IMR-90 (cell line): ENCODE data around the gene PHIP. TPM values are rescaled to one million over a fixed set of nuclear protein-coding genes. Genes with fewer than 3 reads are reported as not detected.

Source experiments
- ATAC-seq: fragments of 200-7000 bp; cut with Tn5 transposase; 2 replicates; pipeline ENCODE4 v1.9.1; 2020; ENCODE audit warnings: low read depth, mild to moderate bottlenecking, moderate library complexity
- BruUV-seq: library from RNA; stranded (reverse); fragments of 400-500 nt; replicated peaks from 2 replicates; lab custom pipeline; 2021; lab: Mats Ljungman, UMichigan
- CTCF ChIA-PET: fragments of 300-600 bp; formaldehyde crosslinking; extraction: SDS; loops from one replicate; lab custom pipeline; 2021; ENCODE audit warnings: antibody characterized with exemption; lab: Yijun Ruan, JAX
- POLR2A ChIA-PET: fragments of 300-600 bp; sonication (Branson Sonifier 250); formaldehyde crosslinking; loops from one replicate; lab custom pipeline; 2022; ENCODE audit warnings: antibody characterized with exemption; ENCODE audit not compliant: unreplicated experiment; lab: Charles Lee
- DNase-seq: peaks from one replicate; pipeline ENCODE4 v3.0.0; 2013
- H2AFZ ChIP-seq: replicated peaks from 2 replicates; pipeline ENCODE3; 2013; ENCODE audit warnings: low read length, mild to moderate bottlenecking; ENCODE audit not compliant: poor library complexity
- H2AK5ac ChIP-seq: 2 replicates; pipeline ENCODE4 v1.6.1; 2013; ENCODE audit warnings: low read depth, low read length, inconsistent platforms
- H2AK9ac ChIP-seq: replicated peaks from 2 replicates; pipeline ENCODE3; 2013; ENCODE audit warnings: mild to moderate bottlenecking, low read depth, low read length, moderate library complexity; ENCODE audit not compliant: poor library complexity
- H2BK120ac ChIP-seq: 2 replicates; pipeline ENCODE4 v1.6.1; 2013; ENCODE audit warnings: low read depth, low read length, inconsistent platforms
- H2BK15ac ChIP-seq: 3 replicates; pipeline ENCODE4 v1.6.1; 2013; ENCODE audit warnings: low read depth, low read length, inconsistent platforms
- H2BK20ac ChIP-seq: 2 replicates; pipeline ENCODE4 v1.6.1; 2013; ENCODE audit warnings: low read depth, mild to moderate bottlenecking, inconsistent platforms, low read length, moderate library complexity
- H2BK5ac ChIP-seq: 2 replicates; pipeline ENCODE4 v1.6.1; 2013; ENCODE audit warnings: mild to moderate bottlenecking, low read depth, low read length, inconsistent platforms; ENCODE audit not compliant: poor library complexity, severe bottlenecking
- H3K14ac ChIP-seq: replicated peaks from 2 replicates; pipeline ENCODE4 v1.6.1; 2013; ENCODE audit warnings: low read depth, low read length, inconsistent platforms
- H3K18ac ChIP-seq: 2 replicates; pipeline ENCODE4 v1.6.1; 2013; ENCODE audit warnings: low read depth, low read length, control low read depth
- H3K23ac ChIP-seq: 2 replicates; pipeline ENCODE4 v1.6.1; 2013; ENCODE audit warnings: low read depth, low read length, inconsistent platforms
- H3K27ac ChIP-seq: 2 replicates; pipeline ENCODE4 v1.5.1; 2013; ENCODE audit warnings: mild to moderate bottlenecking, control low read depth, low read length; ENCODE audit not compliant: insufficient read depth
- H3K27me3 ChIP-seq: 2 replicates; pipeline ENCODE4 v1.6.1; 2013; ENCODE audit warnings: low read length; ENCODE audit not compliant: control insufficient read depth, insufficient read depth
- H3K36me3 ChIP-seq: 2 replicates; pipeline ENCODE4 v1.6.1; 2013; ENCODE audit warnings: low read length, mixed read lengths; ENCODE audit not compliant: control insufficient read depth, insufficient read depth
- H3K4ac ChIP-seq: 2 replicates; pipeline ENCODE4 v1.6.1; 2013; ENCODE audit warnings: low read depth, low read length, inconsistent platforms
- H3K4me1 ChIP-seq: 2 replicates; pipeline ENCODE4 v1.6.1; 2013; ENCODE audit warnings: low read length, mixed read lengths; ENCODE audit not compliant: control insufficient read depth, insufficient read depth
- H3K4me2 ChIP-seq: 2 replicates; pipeline ENCODE4 v1.6.1; 2013; ENCODE audit warnings: low read depth, mild to moderate bottlenecking, control low read depth, low read length, moderate library complexity
- H3K4me3 ChIP-seq: 2 replicates; pipeline ENCODE4 v1.5.1; 2013; ENCODE audit warnings: low read depth, mild to moderate bottlenecking, control low read depth, low read length, moderate library complexity; ENCODE audit not compliant: insufficient read depth
- H3K56ac ChIP-seq: 2 replicates; pipeline ENCODE4 v1.6.1; 2013; ENCODE audit warnings: low read length, inconsistent platforms; ENCODE audit not compliant: insufficient read depth; ENCODE audit errors: extremely low read depth
- H3K79me1 ChIP-seq, 2 experiments: 2 replicates each; pipeline ENCODE4 v1.6.1; 2013; ENCODE audit warnings: low read length in 2 of 2, inconsistent platforms in 1 of 2, low read depth in 1 of 2
- H3K9ac ChIP-seq: 2 replicates; pipeline ENCODE4 v1.6.1; 2013; ENCODE audit warnings: low read depth, low read length, control low read depth
- H3K9me1 ChIP-seq: 2 replicates; pipeline ENCODE4 v1.6.1; 2013; ENCODE audit warnings: low read length, inconsistent platforms; ENCODE audit not compliant: insufficient read depth
- H3K9me3 ChIP-seq: 2 replicates; pipeline ENCODE4 v1.6.1; 2013; ENCODE audit warnings: low read length; ENCODE audit not compliant: control insufficient read depth, insufficient read depth
- H4K20me1 ChIP-seq: 2 replicates; pipeline ENCODE4 v1.6.1; 2013; ENCODE audit warnings: low read length, inconsistent platforms; ENCODE audit not compliant: insufficient read depth
- H4K5ac ChIP-seq: 2 replicates; pipeline ENCODE4 v1.6.1; 2013; ENCODE audit warnings: mild to moderate bottlenecking, low read depth, low read length, control low read depth
- H4K8ac ChIP-seq, 2 experiments: 2 replicates each; pipeline ENCODE4 v1.6.1; 2013; ENCODE audit warnings: low read depth in 2 of 2, low read length in 2 of 2, control low read depth in 1 of 2, inconsistent platforms in 1 of 2
- H4K91ac ChIP-seq: 2 replicates; pipeline ENCODE4 v1.6.1; 2013; ENCODE audit warnings: low read depth, low read length, inconsistent platforms; ENCODE audit not compliant: insufficient read depth
- BHLHE40 ChIP-seq: fragments of 150-350 bp; IDR thresholded peaks from 2 replicates; pipeline ENCODE4 v1.6.1; 2016; ENCODE audit warnings: mild to moderate bottlenecking, low read depth, low read length
- CEBPB ChIP-seq: IDR thresholded peaks from 2 replicates; pipeline ENCODE4 v1.6.1; 2012; ENCODE audit warnings: low read depth, low read length, improper control_type of control experiment
- MAFK ChIP-seq: IDR thresholded peaks from 2 replicates; pipeline ENCODE4 v1.6.1; 2012; ENCODE audit warnings: low read depth, low read length, improper control_type of control experiment
- MAZ ChIP-seq: IDR thresholded peaks from 2 replicates; pipeline ENCODE4 v1.6.1; 2012; ENCODE audit warnings: low read depth, mild to moderate bottlenecking, low read length, improper control_type of control experiment, moderate library complexity, borderline replicate concordance
- MXI1 ChIP-seq: IDR thresholded peaks from 2 replicates; pipeline ENCODE4 v1.6.1; 2012; ENCODE audit warnings: low read depth, mild to moderate bottlenecking, low read length, moderate library complexity, borderline replicate concordance
- NFE2L2 ChIP-seq: fragments of 150-350 bp; IDR thresholded peaks from 2 replicates; pipeline ENCODE4 v1.6.1; 2016; ENCODE audit warnings: low read depth, mild to moderate bottlenecking, low read length
- POLR2A ChIP-seq: IDR thresholded peaks from 2 replicates; pipeline ENCODE4 v1.6.1; 2012; ENCODE audit warnings: mild to moderate bottlenecking, low read depth, low read length
- RFX5 ChIP-seq: IDR thresholded peaks from 2 replicates; pipeline ENCODE4 v1.8.0; 2012; ENCODE audit warnings: low read depth, mild to moderate bottlenecking, low read length, moderate library complexity
- SMC3 ChIP-seq: fragments of 150-350 bp; IDR thresholded peaks from 2 replicates; pipeline ENCODE4 v1.6.1; 2016; ENCODE audit warnings: low read depth, mild to moderate bottlenecking, antibody characterized with exemption, low read length, moderate library complexity
- WGBS, 2 experiments: methylation state at CpG; one replicate each; pipeline versions ENCODE4 v1.1.5 to v1.1.7; 2013; ENCODE audit warnings: missing lambda C conversion rate in 2 of 2; ENCODE audit not compliant: insufficient read length in 1 of 2; ENCODE audit errors: extremely low coverage in 2 of 2; 5-methylcytosine and 5-hydroxymethylcytosine counted together
- dilution Hi-C: fragments of 300-500 bp; cut with HindIII; formaldehyde crosslinking; loops from one replicate; pipeline ENCODE4 v1.14.3; 2018; ENCODE audit warnings: low sequenced_read_pairs; ENCODE audit not compliant: unreplicated experiment
- in situ Hi-C: fragments of 300-500 bp; cut with MboI; formaldehyde crosslinking; loops from 3 replicates; pipeline ENCODE4 v1.14.3; 2019; ENCODE audit warnings: low sequenced_read_pairs, inconsistent platforms, mixed read lengths
- intact Hi-C: fragments of 100-400 bp; cut with micrococcal nuclease; formaldehyde crosslinking; loops from 2 replicates; pipeline ENCODE4 v1.10.0; 2022
- polyA plus RNA-seq, 3 experiments: library from polyadenylated mRNA; depleted of rRNA; stranded (reverse); fragments of >200 nt; gene quantifications; 2 replicates each; pipeline ENCODE4 v1.2.3, GENCODE V29; 2012; ENCODE audit warnings: low replicate concordance in 1 of 3
- total RNA-seq: library from RNA; depleted of rRNA; stranded (reverse); fragments of >200 nt; gene quantifications from 2 replicates; pipeline ENCODE4 v1.2.3, GENCODE V29; 2012
- TF ChIP-seq, protein P1 (sequence below): fragments of 150-350 bp; IDR thresholded peaks from 2 replicates; pipeline ENCODE4 v1.6.1; 2017; ENCODE audit warnings: mild to moderate bottlenecking, antibody characterized with exemption, low read length, low read depth

PHIP gene
- total and polyA plus RNA-seq, 2 of the 4 experiments (the other 2 are of a cell fraction), result 3.4 to 20.4 TPM

DNA sequence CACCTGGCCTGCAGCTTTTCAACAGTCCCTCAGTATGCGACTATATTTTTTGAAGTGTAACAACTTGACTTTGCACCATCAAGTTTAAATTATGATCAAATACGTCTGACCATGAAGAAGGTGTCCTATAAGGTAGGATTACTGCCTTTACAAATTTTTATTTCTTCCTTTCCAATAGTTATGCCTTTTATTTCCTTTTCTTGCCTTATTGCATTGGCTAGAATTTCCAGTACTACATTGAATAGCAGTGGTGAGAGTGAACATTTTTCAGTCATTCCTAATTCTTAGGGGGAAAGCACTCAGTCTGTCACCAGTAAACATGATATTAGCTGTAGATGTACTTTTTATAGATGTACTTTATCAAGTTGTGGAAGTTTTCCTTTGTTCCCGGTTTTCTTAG lies 129.3 kb downstream of the PHIP start:
- Histone ChIP-seq H3K4me1 (no peaks in the 10 kb centered on the region), H3K9me3 (peaks cover 9% of the 10 kb centered on the region), H3K14ac (no peak overlapping the region), H3K27ac (no peak overlapping the region), H3K9ac (no peak overlapping the region), H3K56ac (no peak overlapping the region), H4K91ac (no peak overlapping the region), H3K23ac (no peak overlapping the region), H3K4me3 (no peak overlapping the region), H3K4ac (no peak overlapping the region), H3K4me2 (no peak overlapping the region), H2BK20ac (no peak overlapping the region), H2AK9ac (no peak overlapping the region), H2BK15ac (no peak overlapping the region), H2BK120ac (no peak overlapping the region), H3K79me1 (no peaks in the 10 kb centered on the region; a peak in 1 of 4 replicates), H4K5ac (no peak overlapping the region), H3K9me1 (no peaks in the 10 kb centered on the region), H3K18ac (no peak overlapping the region), H2AFZ (no peak overlapping the region), H3K36me3 (peaks cover 15% of the 10 kb centered on the region), H4K20me1 (no peaks in the 10 kb centered on the region), H2AK5ac (no peak overlapping the region), H4K8ac (no peak overlapping the region), H2BK5ac (no peak overlapping the region), H3K27me3 (no peaks in the 10 kb centered on the region)
- no TSS peak for BruUV-seq
- intact Hi-C loops, result loop anchor here (5.0 kb wide), 1 partner anchor 129 kb away; the partner anchor contains the start of gene PHIP
- ChIA-PET CTCF (no interaction called here), POLR2A (no interaction called here)
- no peak for DNase-seq
- no peak for ATAC-seq
- dilution Hi-C loops, result no loop called here
- in situ Hi-C loops, result no loop called here
- WGBS, 2 experiments, result no CpG with 5 or more reads among the region's 3 CpGs
- TF ChIP-seq MXI1, result no peak
- TF ChIP-seq SMC3, result no peak
- no peak for TF ChIP-seq RFX5
- TF ChIP-seq MAZ, result no peak
- TF ChIP-seq CEBPB, result no peak
- TF ChIP-seq BHLHE40, result no peak
- TF ChIP-seq, protein P1, sequence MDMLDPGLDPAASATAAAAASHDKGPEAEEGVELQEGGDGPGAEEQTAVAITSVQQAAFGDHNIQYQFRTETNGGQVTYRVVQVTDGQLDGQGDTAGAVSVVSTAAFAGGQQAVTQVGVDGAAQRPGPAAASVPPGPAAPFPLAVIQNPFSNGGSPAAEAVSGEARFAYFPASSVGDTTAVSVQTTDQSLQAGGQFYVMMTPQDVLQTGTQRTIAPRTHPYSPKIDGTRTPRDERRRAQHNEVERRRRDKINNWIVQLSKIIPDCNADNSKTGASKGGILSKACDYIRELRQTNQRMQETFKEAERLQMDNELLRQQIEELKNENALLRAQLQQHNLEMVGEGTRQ, result no peak
- no peak for TF ChIP-seq MAFK
- no peak for TF ChIP-seq POLR2A
- no peak for TF ChIP-seq NFE2L2
